NCI-H526 treated with DMSO at 0.1 percent for 48 hours (cell line): ENCODE measurements around the gene GDAP1L1.
"Not testable (repeated sequence)": the region's sequence is repeated elsewhere in the genome, so short reads cannot be mapped to it uniquely, and the experiment has no call there.

Experiments used
- DNase-seq: peaks from one replicate; lab custom pipeline; 2025; lab: John Stamatoyannopoulos, UW

Gene GDAP1L1

DNA sequence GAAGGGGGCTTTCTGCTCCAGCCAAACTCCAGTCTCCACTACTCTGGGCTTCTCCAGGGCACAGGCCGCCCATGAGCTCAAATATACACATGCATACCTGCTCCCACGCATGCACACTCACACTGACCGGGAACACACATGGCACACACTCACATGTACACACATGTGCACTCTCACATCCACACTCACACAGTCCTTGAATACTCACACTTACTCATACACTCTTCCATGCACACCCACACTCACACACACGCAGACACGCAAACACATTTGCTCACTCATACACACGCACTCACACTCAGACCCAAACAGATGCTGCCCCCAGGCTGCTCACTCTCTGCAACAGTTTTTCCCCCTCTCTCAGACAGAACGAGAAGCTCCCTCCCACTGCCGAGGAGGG, 7.0 kb downstream of the GDAP1L1 start:
- no peak for DNase-seq

DNA sequence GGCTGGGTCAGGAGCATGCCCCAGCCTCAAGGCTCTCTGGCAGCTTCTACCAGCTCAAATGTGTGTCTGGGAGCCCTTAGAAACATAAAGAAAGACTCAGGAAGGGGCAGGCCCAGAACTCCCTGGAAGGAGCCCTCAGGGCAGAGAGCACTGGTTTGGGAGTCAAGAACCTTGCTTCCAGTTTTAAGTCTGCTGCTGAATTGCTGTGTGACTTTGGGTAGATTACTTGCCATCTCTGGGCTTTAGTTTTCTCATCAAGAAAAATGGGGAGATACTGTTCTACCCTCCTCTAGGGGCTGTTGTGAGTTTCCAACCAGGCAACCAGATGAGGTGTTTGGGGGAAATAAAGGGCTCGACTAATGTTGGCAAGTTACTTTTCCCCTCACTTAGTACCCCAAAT, 8.8 kb downstream of the GDAP1L1 start:
- DNase-seq = no peak

GRCh38 chr20:44256961-44257360, 9.9 kb downstream of the GDAP1L1 start:
- no peak for DNase-seq

DNA sequence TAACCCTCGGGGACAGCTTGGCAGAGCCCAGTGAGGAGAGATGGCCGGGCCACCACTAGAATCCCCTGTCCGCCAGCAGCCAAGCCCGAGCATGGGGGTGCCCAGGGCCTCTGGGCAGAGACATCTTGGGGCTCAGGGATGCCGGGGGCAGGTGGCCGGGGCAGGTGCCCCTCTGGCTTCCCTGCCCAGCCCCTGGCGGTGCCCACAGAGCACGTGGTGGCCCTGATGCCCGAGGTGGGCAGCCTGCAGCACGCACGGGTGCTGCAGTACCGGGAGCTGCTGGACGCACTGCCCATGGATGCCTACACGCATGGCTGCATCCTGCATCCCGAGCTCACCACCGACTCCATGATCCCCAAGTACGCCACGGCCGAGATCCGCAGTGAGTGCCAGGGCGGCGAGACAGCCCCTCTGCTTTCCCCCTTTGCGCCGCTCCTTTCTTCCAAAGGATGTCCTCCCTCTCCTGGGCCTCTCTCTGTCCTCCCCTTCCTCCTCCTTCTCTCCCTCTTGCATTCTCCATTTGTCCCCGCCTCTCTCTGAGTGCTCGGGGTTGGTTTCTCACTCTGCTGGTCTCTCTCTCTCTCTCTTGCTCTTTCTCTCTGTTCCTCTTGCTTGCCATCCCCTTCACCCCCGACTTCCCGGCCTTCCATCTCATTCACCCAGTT, 11.2 kb downstream of the GDAP1L1 start:
- DNase-seq = no peak

DNA sequence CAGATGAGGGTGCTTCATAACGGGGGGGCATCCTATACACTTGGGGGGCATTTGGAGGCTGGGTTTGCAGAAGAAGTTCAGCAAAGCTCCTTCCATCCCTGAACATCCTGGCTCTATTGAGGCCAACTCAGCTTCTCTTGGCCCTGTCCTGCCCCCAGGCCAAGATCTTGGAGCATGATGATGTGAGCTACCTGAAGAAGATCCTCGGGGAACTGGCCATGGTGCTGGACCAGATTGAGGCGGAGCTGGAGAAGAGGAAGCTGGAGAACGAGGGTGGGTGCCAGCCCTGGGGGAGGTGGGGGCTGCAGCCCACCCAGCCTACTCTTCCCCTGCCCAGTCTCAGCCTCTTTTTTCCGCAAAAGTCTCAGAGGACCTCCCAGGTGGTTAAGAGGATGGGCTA, 17.2 kb downstream of the GDAP1L1 start:
- DNase-seq = no peak

GRCh38 chr20:44268802-44269201, 21.7 kb downstream of the GDAP1L1 start:
- no peak for DNase-seq

DNA sequence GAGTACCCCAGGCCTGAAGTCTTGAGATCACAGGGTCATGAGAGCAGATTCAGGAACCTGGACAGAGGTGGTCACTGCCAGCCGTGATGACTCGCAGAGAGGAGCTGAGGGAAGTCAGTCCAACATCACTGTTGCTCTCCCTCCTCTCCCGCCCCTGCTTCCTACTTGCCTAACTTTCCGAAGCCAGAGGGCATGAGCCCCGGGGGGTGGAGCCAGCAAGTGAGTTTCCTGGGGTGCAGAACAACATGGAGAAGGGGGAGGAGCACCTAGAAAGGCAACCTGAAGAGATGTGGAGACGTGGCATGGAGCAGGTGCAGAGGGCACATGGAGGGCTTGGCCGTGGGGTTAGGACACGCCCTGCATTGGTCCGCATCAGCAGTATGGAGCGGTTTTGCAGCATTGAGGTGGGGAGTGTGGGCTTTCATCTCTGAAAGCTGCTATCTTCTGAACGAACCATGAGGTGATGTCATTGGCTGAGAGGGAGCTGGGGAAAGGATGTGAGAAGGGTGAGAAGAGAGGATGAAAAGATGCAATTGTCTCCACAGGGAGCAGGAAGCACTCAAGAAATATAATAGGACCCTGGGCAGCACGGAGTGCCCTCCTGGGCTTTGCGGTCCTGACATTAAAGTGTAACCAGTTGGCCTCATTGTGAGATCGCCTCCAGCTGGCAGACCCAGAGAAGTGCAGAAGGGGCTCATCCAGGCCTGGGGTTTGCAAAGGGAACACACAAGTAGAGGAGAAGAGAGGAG, 25.0 kb downstream of the GDAP1L1 start:
- no peak for DNase-seq

DNA sequence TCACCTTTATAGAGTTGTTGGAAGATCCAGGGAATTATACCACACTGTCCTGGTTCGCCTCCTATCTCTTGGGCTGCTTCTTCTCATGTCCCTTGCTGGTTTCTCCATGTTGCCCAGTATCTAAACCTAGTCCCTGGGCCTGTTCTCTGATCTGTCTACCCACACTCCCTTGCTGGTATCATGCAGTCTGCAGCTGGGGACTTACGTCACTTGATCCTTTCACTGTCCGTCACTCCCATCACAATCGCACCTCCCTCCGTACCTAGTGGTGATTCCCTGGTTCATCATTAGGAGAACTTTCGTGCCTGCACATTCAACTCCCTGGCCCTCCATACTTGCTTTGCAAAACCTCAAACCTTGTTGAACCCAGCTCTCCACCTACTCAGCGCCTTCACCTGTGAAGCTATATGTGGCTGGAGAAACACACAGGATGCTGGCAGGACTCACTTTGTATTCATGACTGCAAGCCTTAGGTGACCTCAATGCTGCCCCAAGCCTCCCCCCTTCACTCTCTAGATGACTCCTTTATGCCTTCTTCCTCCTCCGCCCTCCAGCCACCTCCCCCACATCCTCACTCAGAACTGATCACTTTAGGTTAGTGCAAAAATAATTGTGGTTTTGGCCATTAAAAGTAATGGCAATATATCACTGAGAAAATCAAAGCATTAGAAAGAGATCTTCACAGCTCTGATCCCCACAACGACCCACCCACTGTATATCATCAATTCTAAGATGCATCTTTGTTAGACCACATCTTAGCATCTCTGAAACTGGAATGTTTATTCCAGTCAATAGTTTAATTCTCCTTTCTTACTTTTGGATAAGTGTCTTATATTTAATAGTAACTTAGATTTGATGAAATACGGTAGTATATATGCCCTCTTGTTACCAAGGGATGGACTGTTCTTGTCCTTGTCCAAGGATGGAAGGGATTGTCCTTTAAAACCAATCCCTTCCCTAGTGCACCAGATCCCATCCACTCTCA, 26.4 kb downstream of the GDAP1L1 start:
- DNase-seq = no peak

DNA sequence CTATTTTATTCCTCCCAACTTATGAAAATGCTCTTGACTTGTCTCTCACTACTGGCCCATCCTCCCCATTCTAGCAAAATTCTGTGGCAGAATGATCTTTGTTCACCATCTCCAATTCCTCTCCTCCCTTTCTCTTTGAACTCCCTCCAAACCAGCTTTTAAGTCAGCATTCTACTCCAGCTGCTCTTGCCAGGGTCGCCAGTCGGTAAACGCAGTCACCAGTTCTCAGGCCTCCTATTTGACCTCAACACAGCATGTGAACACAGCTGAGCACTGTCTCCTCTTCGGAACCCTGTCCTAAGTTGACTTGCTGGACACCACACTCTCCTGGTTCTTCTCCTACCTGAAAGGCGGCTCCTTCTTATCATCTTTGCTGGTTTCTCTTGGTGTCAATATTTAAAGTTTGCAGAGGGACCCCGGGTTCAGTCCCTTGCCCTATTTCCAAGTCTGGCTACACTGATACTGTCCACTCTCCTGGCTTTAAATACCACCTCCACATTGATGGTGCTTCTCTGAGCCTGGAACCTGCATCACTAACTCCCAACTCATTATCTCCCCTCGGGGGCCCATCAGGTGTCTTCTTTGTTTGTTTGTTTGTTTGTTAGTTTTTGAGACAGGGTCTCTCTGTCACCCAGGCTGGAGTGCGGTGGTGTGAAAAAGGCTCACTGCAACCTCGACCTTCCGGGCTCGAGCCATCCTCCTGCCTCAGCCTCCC, 27.4 kb downstream of the GDAP1L1 start:
- DNase-seq = no peak

DNA sequence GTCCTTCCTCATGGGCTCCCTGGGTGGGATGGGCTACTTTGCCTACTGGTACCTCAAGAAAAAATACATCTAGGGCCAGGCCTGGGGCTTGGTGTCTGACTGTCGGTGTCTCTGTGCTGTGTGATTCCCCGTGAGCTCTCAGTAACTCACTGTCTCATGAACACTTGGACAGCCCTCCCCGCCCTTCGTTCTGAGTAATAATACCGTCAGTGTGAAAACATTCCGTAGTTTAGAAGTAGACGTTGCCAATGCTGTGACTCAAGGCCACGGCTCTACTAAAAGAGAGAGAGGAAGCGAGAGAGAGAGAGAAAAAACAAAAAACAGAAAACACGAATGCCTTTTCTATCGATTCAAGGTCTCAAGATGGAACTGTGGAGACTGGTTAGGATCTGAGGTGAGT, 32.1 kb downstream of the GDAP1L1 start:
- no peak for DNase-seq

GRCh38 chr20:44280387-44280786, 33.3 kb downstream of the GDAP1L1 start:
- DNase-seq = no peak

DNA sequence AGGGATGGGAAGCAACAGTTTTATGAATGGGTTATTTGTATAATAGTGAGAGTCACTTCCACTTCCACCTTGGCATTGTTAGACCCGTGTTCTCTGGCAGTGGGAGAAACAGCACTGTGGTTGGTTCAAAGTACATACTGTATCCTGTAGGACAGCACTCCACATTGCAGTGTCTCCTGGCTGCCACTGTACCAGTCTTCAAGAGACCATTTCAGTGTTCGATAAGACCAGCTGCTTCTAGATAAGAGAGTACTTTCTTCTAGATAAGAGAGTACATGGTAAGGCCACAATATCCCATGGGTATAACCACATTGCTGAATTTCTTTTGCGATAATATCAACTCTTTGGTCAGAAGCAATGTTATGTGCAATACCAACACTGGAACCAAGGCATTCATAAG, 35.1 kb downstream of the GDAP1L1 start:
- DNase-seq = no peak

DNA sequence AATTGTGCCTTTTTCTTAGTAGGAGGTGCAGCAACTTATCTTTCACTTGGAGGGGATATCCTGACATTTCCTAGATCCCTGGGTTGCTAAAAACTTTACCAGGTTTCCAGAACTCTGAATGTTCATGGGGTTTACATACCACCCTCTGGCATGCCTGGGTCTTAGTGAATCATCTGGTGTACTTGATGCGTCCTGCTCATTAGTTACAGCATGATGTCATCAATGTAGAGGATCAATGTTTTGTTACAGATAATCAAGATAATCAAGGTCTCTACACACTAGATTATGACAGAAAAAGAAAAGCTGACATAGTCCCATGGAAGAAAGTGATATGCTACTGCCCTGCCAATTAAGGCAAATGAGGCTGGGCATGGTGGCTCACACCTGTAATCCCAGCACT, 36.9 kb downstream of the GDAP1L1 start:
- no peak for DNase-seq

DNA sequence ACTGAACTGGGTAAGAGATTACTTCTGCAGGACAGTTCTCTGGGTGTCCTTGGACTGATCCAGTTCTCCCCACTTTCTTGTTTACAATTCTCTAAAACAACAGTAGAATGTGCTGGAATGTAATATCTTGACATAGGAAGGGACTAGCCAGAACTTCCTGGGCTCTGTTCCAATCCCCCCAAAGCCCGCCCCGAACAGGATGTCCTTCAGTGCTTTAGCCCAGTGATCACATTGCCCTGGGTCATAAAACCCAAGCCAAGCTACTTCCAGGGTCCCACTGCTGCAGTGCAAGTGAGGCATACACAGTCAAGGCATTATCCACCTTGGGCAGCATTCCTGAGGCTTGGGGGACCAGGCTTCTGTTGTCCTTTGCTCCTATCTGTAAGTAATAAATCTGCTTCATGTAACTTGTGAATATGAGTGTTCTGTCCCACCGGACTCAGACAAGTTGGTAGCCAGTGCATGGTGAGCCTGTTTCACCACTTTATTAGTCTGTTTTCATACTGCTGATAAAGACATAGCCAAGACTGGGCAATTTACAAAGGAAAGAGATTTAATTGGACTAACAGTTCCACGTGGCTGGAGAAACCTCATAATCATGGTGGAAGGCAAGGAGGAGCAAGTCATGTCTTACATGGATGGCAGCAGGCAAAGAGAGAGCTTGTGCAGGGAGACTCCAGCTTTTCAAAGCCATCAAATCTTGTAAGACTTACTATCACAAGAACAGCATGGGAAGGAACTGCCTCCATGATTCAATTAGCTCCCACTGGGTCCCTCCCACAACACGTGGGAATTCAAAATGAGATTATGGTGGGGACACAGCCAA, 40.4 kb downstream of the GDAP1L1 start:
- no peak for DNase-seq

DNA sequence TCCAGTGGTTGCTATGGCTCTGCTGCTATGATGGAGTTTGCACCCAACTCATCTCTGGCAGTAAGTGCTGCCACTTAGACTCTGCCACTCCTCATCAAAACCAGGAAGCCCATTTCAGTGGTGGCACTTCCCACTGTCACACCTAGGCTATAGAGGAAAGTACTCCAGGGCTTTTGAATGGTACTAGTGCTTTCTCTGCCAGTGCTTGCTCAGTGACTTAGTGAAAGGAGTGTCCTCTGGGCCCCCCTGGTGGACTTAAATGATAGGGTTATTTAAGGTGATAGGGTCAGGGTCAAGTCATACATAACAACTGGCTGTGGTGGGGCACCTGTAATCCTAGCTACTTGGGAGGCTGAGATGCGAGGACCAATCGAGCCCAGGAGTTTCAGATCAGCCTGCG, 41.1 kb downstream of the GDAP1L1 start:
- no peak for DNase-seq

DNA sequence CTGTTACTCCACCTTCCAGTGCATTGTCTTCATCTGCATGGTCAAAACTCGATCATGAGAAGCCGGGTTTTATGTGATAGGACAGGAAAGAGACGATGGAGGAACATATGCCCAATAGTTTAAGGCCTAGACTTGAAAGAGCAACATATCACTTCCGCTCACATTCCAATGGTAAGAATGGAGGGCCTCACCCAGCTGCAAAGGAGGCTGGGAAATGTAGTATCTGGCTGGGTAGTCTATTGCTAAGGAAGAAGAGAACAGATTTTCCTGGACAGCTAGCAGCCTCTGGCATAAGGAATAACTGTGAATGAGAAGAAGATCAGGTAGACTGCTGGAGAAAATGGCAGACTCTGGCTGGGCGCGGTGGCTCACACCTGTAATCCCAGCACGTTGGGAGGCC, 44.6 kb downstream of the GDAP1L1 start:
- no peak for DNase-seq

GRCh38 chr20:44296011-44296410, 48.9 kb downstream of the GDAP1L1 start:
- DNase-seq = no peak

DNA sequence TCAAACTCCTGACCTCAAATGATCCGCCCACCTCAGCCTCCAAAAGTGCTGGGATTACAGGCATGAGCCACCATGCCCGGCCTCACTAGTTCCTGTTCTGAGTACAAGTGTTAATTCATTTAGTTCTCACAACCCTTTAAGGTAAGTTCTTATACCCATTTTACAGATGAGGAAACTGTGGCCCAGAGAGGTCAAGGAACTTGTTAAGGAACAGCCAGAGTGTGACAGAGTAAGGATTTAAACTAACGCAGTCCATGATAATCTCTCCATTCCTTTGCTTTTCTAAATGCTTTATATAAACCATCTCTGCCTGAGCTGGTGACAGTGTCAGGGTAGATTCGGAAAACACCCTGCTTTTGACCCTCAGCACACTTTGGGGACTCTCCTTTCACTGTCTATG, 50.6 kb downstream of the GDAP1L1 start:
- no peak for DNase-seq

DNA sequence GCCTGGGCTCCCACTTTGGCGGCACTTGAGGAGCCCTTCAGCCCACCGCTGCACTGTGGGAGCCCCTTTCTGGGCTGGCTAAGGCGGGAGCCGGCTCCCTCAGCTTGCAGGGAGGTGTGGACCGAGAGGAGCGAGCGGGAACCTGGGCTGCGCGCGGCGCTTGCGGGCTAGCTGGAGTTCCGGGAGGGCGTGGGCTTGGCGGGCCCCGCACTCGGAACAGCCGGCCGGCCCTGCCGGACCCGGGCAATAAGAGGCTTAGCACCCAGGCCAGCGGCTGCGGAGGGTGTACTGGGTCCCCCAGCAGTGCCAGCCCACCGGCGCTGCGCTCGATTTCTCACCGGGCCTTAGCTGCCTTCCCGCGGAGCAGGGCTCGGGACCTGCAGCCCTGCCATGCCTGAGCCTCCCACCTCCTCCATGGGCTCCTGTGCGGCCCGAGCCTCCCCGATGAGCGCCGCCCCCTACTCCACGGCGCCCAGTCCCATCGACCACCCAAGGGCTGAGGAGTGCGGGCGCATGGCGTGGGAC, 52.0 kb downstream of the GDAP1L1 start:
- not testable (repeated sequence) for DNase-seq

GRCh38 chr20:44301285-44301684, 54.2 kb downstream of the GDAP1L1 start:
- no peak for DNase-seq
